SK-N-SH treated with all-trans-retinoic acid at 6 μM for 48 hours (cell line): ENCODE results near the gene UQCRC1.
A peak's percentile ranks its signal among the peaks of the same experiment; 100 is the strongest.

Experiments
- ATAC-seq: fragments of 200-7000 bp; cut with Tn5 transposase; 3 replicates; pipeline ENCODE4 v1.9.1; 2020; ENCODE audit warnings: mild to moderate bottlenecking, moderate library complexity
- ARNTL ChIP-seq: fragments of 450-650 bp; formaldehyde crosslinking; IDR thresholded peaks from 2 replicates; pipeline ENCODE4 v1.5.0; 2020; ENCODE audit warnings: low read depth, mild to moderate bottlenecking, moderate library complexity, borderline replicate concordance
- BACH2 ChIP-seq: fragments of 250-450 bp; sonication (Bioruptor Pico); IDR thresholded peaks from 2 replicates; pipeline ENCODE4 v1.9.0; 2021; ENCODE audit warnings: mild to moderate bottlenecking, borderline replicate concordance
- CSDC2 ChIP-seq: fragments of 250-450 bp; sonication (Bioruptor Pico); IDR thresholded peaks from 2 replicates; pipeline ENCODE4 v1.5.0; 2020; ENCODE audit warnings: mild to moderate bottlenecking, moderate library complexity
- ESRRG ChIP-seq: fragments of 250-450 bp; sonication (Bioruptor Pico); IDR thresholded peaks from 2 replicates; pipeline ENCODE4 v1.6.1; 2021; ENCODE audit warnings: mild to moderate bottlenecking
- GLIS3 ChIP-seq: fragments of 250-450 bp; sonication (Bioruptor Pico); IDR thresholded peaks from 2 replicates; pipeline ENCODE4 v1.5.0; 2020; ENCODE audit warnings: mild to moderate bottlenecking, moderate library complexity
- ISL1 ChIP-seq: fragments of 250-450 bp; sonication (Bioruptor Pico); IDR thresholded peaks from 2 replicates; pipeline ENCODE4 v2.1.2; 2022; ENCODE audit warnings: mild to moderate bottlenecking, moderate library complexity
- OSR1 ChIP-seq: fragments of 250-450 bp; sonication (Bioruptor Pico); IDR thresholded peaks from 2 replicates; pipeline ENCODE4 v1.8.0; 2022; ENCODE audit warnings: moderate library complexity, mild to moderate bottlenecking, inconsistent platforms
- PPARA ChIP-seq: fragments of 250-450 bp; sonication (Bioruptor Pico); IDR thresholded peaks from 2 replicates; pipeline ENCODE4 v1.5.0; 2020; ENCODE audit warnings: mild to moderate bottlenecking, borderline replicate concordance
- SNAI2 ChIP-seq: fragments of 250-450 bp; sonication (Bioruptor Pico); IDR thresholded peaks from 2 replicates; pipeline ENCODE4 v1.5.0; 2020; ENCODE audit warnings: mild to moderate bottlenecking, moderate library complexity
- TCF4 ChIP-seq: fragments of 250-450 bp; sonication (Bioruptor Pico); IDR thresholded peaks from 2 replicates; pipeline ENCODE4 v1.8.0; 2021; ENCODE audit warnings: mild to moderate bottlenecking, moderate library complexity, borderline replicate concordance
- ZC3H10 ChIP-seq: fragments of 250-450 bp; sonication (Bioruptor Pico); IDR thresholded peaks from 2 replicates; pipeline ENCODE4 v1.5.1; 2021; ENCODE audit warnings: mild to moderate bottlenecking, moderate library complexity
- ZFP3 ChIP-seq: fragments of 250-450 bp; sonication (Bioruptor Pico); IDR thresholded peaks from 2 replicates; pipeline ENCODE4 v1.5.0; 2020; ENCODE audit warnings: mild to moderate bottlenecking, moderate library complexity
- ZFP30 ChIP-seq: fragments of 450-650 bp; formaldehyde crosslinking; IDR thresholded peaks from 2 replicates; pipeline ENCODE4 v1.5.0; 2022; ENCODE audit warnings: mild to moderate bottlenecking, moderate library complexity
- ZNF565 ChIP-seq: fragments of 450-650 bp; formaldehyde crosslinking; conservative IDR thresholded peaks from 2 replicates; pipeline ENCODE4 v1.5.0; 2020; ENCODE audit warnings: low read depth, mild to moderate bottlenecking, moderate library complexity
- ZNF70 ChIP-seq: fragments of 450-650 bp; formaldehyde crosslinking; IDR thresholded peaks from 2 replicates; pipeline ENCODE4 v1.5.0; 2020; ENCODE audit warnings: mild to moderate bottlenecking, moderate library complexity
- ZNF8 ChIP-seq: fragments of 450-650 bp; formaldehyde crosslinking; IDR thresholded peaks from 2 replicates; pipeline ENCODE4 v1.5.0; 2020; ENCODE audit warnings: mild to moderate bottlenecking, moderate library complexity
- TF ChIP-seq, protein P1 (sequence below): fragments of 250-450 bp; sonication (Bioruptor Pico); IDR thresholded peaks from 2 replicates; pipeline ENCODE4 v1.5.1; 2021; ENCODE audit warnings: mild to moderate bottlenecking, moderate library complexity
- TF ChIP-seq, protein P2 (sequence below): fragments of 250-450 bp; sonication (Bioruptor Pico); IDR thresholded peaks from 2 replicates; pipeline ENCODE4 v1.8.0; 2021; ENCODE audit warnings: low read depth, mild to moderate bottlenecking, moderate library complexity, borderline replicate concordance
- TF ChIP-seq, protein P3 (sequence below): fragments of 250-450 bp; sonication (Bioruptor Pico); IDR thresholded peaks from 2 replicates; pipeline ENCODE4 v1.5.0; 2020; ENCODE audit warnings: mild to moderate bottlenecking, moderate library complexity
- TF ChIP-seq, protein P4 (sequence below): fragments of 250-450 bp; sonication (Bioruptor Pico); IDR thresholded peaks from 2 replicates; pipeline ENCODE4 v1.5.1; 2020; ENCODE audit warnings: low read depth, mild to moderate bottlenecking, moderate library complexity
- TF ChIP-seq, protein P5 (sequence below): fragments of 250-450 bp; sonication (Bioruptor Pico); IDR thresholded peaks from 2 replicates; pipeline ENCODE4 v1.8.0; 2020; ENCODE audit warnings: mild to moderate bottlenecking, moderate library complexity, borderline replicate concordance

Gene UQCRC1

DNA sequence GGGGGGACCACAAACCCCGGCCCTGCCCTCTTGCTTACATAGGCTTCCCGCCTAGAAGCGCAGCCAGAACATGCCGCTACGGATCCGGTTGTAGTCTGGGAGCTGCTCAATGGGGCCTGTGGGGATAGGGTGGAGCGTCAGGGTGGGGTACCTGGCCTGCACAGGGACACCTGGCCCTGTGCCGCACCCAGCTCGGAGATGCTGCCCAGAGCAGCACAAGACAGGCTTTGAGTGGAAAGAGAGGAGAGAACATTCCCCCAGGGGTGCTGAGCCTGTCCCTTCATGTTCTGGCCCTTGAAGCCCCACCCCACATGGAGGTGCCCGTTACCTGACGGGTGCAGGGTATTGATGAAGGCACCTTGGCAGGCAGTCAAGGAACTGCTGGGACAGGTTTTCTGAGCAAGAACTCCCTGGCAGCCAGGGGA lies 10.4 kb downstream of the UQCRC1 start:
- no peak for ATAC-seq
- TF ChIP-seq, protein P1, sequence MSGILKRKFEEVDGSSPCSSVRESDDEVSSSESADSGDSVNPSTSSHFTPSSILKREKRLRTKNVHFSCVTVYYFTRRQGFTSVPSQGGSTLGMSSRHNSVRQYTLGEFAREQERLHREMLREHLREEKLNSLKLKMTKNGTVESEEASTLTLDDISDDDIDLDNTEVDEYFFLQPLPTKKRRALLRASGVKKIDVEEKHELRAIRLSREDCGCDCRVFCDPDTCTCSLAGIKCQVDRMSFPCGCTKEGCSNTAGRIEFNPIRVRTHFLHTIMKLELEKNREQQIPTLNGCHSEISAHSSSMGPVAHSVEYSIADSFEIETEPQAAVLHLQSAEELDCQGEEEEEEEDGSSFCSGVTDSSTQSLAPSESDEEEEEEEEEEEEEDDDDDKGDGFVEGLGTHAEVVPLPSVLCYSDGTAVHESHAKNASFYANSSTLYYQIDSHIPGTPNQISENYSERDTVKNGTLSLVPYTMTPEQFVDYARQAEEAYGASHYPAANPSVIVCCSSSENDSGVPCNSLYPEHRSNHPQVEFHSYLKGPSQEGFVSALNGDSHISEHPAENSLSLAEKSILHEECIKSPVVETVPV (CRISPR knock-in tag) = no peak
- TF ChIP-seq TCF4 (CRISPR knock-in tag) (no peak), ARNTL (CRISPR knock-in tag) (no peak), ZNF565 (no peak), GLIS3 (CRISPR knock-in tag) (no peak), ZNF70 (no peak), SNAI2 (CRISPR knock-in tag) (no peak)
- TF ChIP-seq, all 23 proteins: peak for 0

DNA sequence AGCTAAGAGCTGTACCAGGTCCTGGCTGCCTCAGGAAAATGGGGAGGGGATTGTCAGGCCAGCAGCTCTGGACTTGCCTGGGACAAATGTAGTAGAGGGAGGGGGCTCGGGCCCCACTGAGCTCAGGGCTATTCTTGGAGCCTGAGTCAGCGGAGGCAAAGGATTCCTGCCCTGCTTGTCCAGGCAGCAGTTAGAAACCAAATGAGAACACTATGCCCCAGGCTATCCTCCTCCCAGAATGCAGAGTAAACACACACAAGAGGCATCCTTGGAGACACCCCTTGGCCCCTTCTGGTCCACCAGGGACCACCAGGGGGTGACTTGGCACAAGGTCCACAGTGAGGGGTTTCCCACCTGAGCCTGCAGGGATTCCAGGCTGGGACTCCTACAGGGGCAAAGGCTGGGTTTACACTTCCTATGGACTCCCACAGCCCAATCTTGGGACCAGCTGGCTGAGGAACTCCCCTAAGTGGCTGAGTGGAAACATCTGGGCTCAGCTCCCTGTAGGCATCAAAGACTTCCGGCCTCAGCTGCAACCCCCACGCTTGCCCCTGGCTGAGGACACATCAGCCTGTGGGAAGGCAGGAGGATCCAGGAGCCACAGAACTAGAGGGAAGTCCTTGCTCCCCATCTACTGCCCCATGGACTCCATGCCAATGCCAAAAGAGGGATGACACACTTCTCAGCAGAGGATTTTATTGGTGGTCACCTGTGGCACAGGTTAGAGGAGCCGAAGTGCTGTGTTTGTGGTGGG lies 10.9 kb downstream of the UQCRC1 start:
- TF ChIP-seq ZFP3 = no peak
- TF ChIP-seq, all 23 proteins: peak for 0
- ATAC-seq = peak; percentile 71

DNA sequence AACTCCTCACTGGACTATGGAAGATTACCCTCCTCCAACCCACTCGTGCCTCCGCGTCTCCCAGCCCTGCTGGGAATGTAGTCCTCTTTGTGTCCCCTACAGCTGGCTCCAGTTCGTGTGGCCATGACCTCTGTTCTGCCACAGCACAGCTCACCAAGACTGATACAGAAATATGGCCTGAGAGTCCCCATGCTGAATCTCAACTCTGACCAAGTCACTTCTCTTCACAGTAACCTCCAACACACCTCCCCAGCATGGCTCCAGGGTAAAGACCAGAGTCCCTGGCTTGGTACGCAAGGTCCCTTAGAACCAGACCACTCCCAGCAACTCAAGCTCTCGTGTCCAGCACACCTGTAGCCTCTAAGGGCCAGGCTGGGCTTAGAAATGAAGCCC lies 12.0 kb downstream of the UQCRC1 start:
- TF ChIP-seq, protein P2, sequence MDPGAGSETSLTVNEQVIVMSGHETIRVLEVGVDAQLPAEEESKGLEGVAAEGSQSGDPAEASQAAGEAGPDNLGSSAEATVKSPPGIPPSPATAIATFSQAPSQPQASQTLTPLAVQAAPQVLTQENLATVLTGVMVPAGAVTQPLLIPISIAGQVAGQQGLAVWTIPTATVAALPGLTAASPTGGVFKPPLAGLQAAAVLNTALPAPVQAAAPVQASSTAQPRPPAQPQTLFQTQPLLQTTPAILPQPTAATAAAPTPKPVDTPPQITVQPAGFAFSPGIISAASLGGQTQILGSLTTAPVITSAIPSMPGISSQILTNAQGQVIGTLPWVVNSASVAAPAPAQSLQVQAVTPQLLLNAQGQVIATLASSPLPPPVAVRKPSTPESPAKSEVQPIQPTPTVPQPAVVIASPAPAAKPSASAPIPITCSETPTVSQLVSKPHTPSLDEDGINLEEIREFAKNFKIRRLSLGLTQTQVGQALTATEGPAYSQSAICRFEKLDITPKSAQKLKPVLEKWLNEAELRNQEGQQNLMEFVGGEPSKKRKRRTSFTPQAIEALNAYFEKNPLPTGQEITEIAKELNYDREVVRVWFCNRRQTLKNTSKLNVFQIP (CRISPR knock-in tag) = no peak
- TF ChIP-seq TCF4 (CRISPR knock-in tag) (no peak), ZFP30 (CRISPR knock-in tag) (no peak), ZNF565 (no peak), ARNTL (CRISPR knock-in tag) (no peak)
- TF ChIP-seq, all 23 proteins: peak for 0

DNA sequence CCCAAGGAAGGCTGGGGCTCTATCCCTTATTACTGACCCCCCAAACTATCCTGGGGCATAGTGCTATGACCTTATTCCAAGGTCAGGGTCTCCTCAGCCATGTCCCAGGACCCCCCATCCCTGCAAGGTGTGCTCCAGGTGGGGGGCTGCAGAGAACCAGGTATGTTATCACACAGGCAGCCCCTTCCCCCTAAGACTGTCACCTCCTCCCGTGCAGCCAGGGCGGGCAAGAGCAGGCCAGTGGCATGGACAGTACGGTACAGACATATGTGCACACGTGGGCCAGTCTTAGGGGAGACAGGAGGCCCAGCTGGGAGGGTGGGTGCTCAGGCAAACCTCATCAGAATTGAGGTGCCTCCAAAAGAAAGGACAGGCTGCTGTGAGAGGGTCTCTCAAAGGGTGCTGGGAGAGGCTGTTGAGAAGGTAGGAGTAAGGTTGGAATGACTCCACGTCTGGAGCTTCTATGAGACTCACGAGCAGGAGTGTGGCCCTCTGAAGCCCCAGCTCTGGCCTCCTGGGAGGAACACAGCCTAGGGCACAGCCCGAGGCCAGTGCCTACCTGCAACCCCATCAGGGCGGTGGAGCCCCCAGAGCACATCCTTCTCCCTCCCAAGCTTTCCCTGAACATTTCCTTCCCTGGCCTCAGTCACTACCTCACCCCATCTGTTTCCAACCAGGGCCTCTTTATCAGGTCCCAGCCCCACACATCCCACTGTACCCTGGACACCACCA lies 12.6 kb downstream of the UQCRC1 start:
- TF ChIP-seq ISL1 = no peak
- no peak for TF ChIP-seq ZFP3
- TF ChIP-seq, protein P3, sequence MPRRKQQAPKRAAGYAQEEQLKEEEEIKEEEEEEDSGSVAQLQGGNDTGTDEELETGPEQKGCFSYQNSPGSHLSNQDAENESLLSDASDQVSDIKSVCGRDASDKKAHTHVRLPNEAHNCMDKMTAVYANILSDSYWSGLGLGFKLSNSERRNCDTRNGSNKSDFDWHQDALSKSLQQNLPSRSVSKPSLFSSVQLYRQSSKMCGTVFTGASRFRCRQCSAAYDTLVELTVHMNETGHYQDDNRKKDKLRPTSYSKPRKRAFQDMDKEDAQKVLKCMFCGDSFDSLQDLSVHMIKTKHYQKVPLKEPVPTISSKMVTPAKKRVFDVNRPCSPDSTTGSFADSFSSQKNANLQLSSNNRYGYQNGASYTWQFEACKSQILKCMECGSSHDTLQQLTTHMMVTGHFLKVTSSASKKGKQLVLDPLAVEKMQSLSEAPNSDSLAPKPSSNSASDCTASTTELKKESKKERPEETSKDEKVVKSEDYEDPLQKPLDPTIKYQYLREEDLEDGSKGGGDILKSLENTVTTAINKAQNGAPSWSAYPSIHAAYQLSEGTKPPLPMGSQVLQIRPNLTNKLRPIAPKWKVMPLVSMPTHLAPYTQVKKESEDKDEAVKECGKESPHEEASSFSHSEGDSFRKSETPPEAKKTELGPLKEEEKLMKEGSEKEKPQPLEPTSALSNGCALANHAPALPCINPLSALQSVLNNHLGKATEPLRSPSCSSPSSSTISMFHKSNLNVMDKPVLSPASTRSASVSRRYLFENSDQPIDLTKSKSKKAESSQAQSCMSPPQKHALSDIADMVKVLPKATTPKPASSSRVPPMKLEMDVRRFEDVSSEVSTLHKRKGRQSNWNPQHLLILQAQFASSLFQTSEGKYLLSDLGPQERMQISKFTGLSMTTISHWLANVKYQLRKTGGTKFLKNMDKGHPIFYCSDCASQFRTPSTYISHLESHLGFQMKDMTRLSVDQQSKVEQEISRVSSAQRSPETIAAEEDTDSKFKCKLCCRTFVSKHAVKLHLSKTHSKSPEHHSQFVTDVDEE (CRISPR knock-in tag) = no peak
- TF ChIP-seq, protein P1 (CRISPR knock-in tag) = no peak
- TF ChIP-seq, protein P4, sequence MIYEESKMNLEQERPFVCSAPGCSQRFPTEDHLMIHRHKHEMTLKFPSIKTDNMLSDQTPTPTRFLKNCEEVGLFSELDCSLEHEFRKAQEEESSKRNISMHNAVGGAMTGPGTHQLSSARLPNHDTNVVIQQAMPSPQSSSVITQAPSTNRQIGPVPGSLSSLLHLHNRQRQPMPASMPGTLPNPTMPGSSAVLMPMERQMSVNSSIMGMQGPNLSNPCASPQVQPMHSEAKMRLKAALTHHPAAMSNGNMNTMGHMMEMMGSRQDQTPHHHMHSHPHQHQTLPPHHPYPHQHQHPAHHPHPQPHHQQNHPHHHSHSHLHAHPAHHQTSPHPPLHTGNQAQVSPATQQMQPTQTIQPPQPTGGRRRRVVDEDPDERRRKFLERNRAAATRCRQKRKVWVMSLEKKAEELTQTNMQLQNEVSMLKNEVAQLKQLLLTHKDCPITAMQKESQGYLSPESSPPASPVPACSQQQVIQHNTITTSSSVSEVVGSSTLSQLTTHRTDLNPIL (CRISPR knock-in tag) = no peak
- TF ChIP-seq, protein P5, sequence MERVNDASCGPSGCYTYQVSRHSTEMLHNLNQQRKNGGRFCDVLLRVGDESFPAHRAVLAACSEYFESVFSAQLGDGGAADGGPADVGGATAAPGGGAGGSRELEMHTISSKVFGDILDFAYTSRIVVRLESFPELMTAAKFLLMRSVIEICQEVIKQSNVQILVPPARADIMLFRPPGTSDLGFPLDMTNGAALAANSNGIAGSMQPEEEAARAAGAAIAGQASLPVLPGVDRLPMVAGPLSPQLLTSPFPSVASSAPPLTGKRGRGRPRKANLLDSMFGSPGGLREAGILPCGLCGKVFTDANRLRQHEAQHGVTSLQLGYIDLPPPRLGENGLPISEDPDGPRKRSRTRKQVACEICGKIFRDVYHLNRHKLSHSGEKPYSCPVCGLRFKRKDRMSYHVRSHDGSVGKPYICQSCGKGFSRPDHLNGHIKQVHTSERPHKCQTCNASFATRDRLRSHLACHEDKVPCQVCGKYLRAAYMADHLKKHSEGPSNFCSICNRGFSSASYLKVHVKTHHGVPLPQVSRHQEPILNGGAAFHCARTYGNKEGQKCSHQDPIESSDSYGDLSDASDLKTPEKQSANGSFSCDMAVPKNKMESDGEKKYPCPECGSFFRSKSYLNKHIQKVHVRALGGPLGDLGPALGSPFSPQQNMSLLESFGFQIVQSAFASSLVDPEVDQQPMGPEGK = no peak
- TF ChIP-seq, protein P2 (CRISPR knock-in tag) = no peak
- TF ChIP-seq ARNTL (CRISPR knock-in tag) = no peak
- no peak for TF ChIP-seq ZFP30 (CRISPR knock-in tag)
- TF ChIP-seq BACH2 = no peak
- TF ChIP-seq ESRRG (CRISPR knock-in tag) = no peak
- no peak for TF ChIP-seq ZNF8 (CRISPR knock-in tag)
- TF ChIP-seq OSR1 (CRISPR knock-in tag) = no peak
- TF ChIP-seq ZNF70 = no peak
- TF ChIP-seq PPARA (CRISPR knock-in tag) = no peak
- no peak for TF ChIP-seq CSDC2 (CRISPR knock-in tag)
- no peak for TF ChIP-seq TCF4 (CRISPR knock-in tag)
- no peak for TF ChIP-seq ZC3H10
- no peak for TF ChIP-seq ZNF565
- no peak for TF ChIP-seq GLIS3 (CRISPR knock-in tag)
- no peak for ATAC-seq

More for the DNA sequence above, 12.0 kb downstream of the UQCRC1 start:
- no peak for ATAC-seq
